ENCODE measurements around the gene BET1.

The BET1 gene

GRCh38 chr7:93997868-93998267 is 6.3 kb downstream of the BET1 start:
- TF ChIP-seq CTCF (IDR thresholded peaks at IDR 0.05; ENCODE audit: insufficient read depth, low read length, poor library complexity, severe bottlenecking), result no peak
- no peak for DNase-seq (ENCODE audit: extremely low read depth, insufficient read length)
- Histone ChIP-seq H3K36me3 (ENCODE audit: control insufficient read depth, insufficient read depth, low read length) (peaks cover 3% of the 10 kb centered on the region), H3K4me3 (replicated peaks; ENCODE audit: low read depth, low read length) (no peak overlapping the region), H3K27me3 (replicated peaks; ENCODE audit: control insufficient read depth, insufficient read depth, low read length) (no peaks in the 10 kb centered on the region)

- no peak for TF ChIP-seq CTCF (IDR thresholded peaks at IDR 0.05; ENCODE audit: insufficient read depth, low read length, poor library complexity, severe bottlenecking)
- Histone ChIP-seq H3K27me3 (replicated peaks; ENCODE audit: control insufficient read depth, insufficient read depth, low read length) (no peaks in the 10 kb centered on the region), H3K36me3 (ENCODE audit: control insufficient read depth, insufficient read depth, low read length) (no peaks in the 10 kb centered on the region), H3K4me3 (replicated peaks; ENCODE audit: low read depth, low read length) (no peak overlapping the region)
- DNase-seq (ENCODE audit: extremely low read depth, insufficient read length), result no peak
These were observed 11.6 kb downstream of the BET1 start for GRCh38 chr7:93992421-93993110.

GRCh38 chr7:93987297-93987696 is 16.9 kb downstream of the BET1 start:
- no peak overlapping the region for H3K4me3 ChIP-seq (replicated peaks; ENCODE audit: low read depth, low read length)
- no peak for TF ChIP-seq CTCF (IDR thresholded peaks at IDR 0.05; ENCODE audit: insufficient read depth, low read length, poor library complexity, severe bottlenecking)
- no peaks in the 10 kb centered on the region for H3K27me3 ChIP-seq (replicated peaks; ENCODE audit: control insufficient read depth, insufficient read depth, low read length)
- DNase-seq (ENCODE audit: extremely low read depth, insufficient read length), result no peak
- H3K36me3 ChIP-seq (ENCODE audit: control insufficient read depth, insufficient read depth, low read length), result no peaks in the 10 kb centered on the region

GRCh38 chr7:93985101-93985500 is 19.1 kb downstream of the BET1 start:
- Histone ChIP-seq H3K36me3 (ENCODE audit: control insufficient read depth, insufficient read depth, low read length) (no peaks in the 10 kb centered on the region), H3K4me3 (replicated peaks; ENCODE audit: low read depth, low read length) (no peak overlapping the region), H3K27me3 (replicated peaks; ENCODE audit: control insufficient read depth, insufficient read depth, low read length) (no peaks in the 10 kb centered on the region)
- TF ChIP-seq CTCF (IDR thresholded peaks at IDR 0.05; ENCODE audit: insufficient read depth, low read length, poor library complexity, severe bottlenecking), result no peak
- no peak for DNase-seq (ENCODE audit: extremely low read depth, insufficient read length)

GRCh38 chr7:93984024-93984423 is 20.1 kb downstream of the BET1 start:
- TF ChIP-seq CTCF (IDR thresholded peaks at IDR 0.05; ENCODE audit: insufficient read depth, low read length, poor library complexity, severe bottlenecking), result no peak
- H3K36me3 ChIP-seq (ENCODE audit: control insufficient read depth, insufficient read depth, low read length), result no peaks in the 10 kb centered on the region
- H3K4me3 ChIP-seq (replicated peaks; ENCODE audit: low read depth, low read length), result no peak overlapping the region
- DNase-seq (ENCODE audit: extremely low read depth, insufficient read length), result no peak
- no peaks in the 10 kb centered on the region for H3K27me3 ChIP-seq (replicated peaks; ENCODE audit: control insufficient read depth, insufficient read depth, low read length)

- TF ChIP-seq CTCF (IDR thresholded peaks at IDR 0.05; ENCODE audit: insufficient read depth, low read length, poor library complexity, severe bottlenecking), result no peak
These were observed 22.7 kb downstream of the BET1 start for GRCh38 chr7:93981480-93981874.

More at GRCh38 chr7:93981480-93981874, 22.7 kb downstream of the BET1 start:
- no peaks in the 10 kb centered on the region for H3K27me3 ChIP-seq (replicated peaks; ENCODE audit: control insufficient read depth, insufficient read depth, low read length)
- H3K36me3 ChIP-seq (ENCODE audit: control insufficient read depth, insufficient read depth, low read length), result no peaks in the 10 kb centered on the region
- H3K4me3 ChIP-seq (replicated peaks; ENCODE audit: low read depth, low read length), result no peak overlapping the region
- DNase-seq (ENCODE audit: extremely low read depth, insufficient read length), result no peak

Measured in GM06990 (cell line).